ENCODE results near the gene GLP1R.

The GLP1R gene

GRCh38 chr6:39048481-39049399 is at the start of gene GLP1R:
Gene GLP1R (plus strand): TSS chr6:39048781. CDS start chr6:39048841, 60 bp downstream.
- DNase-seq (ENCODE audit: low spot score) = no peak

GRCh38 chr6:39003072-39003471 is 45.5 kb upstream of the GLP1R start:
- no peak for DNase-seq (ENCODE audit: low spot score)

- DNase-seq (ENCODE audit: low spot score) = no peak
Measured at GRCh38 chr6:39003492-39003891, 45.1 kb upstream of the GLP1R start.

- DNase-seq (ENCODE audit: low spot score) = no peak
Measured at GRCh38 chr6:39004801-39005200, 43.8 kb upstream of the GLP1R start.

GRCh38 chr6:39005774-39006173 is 42.8 kb upstream of the GLP1R start:
- no peak for DNase-seq (ENCODE audit: low spot score)

GRCh38 chr6:39007575-39007974 is 41.0 kb upstream of the GLP1R start:
- DNase-seq (ENCODE audit: low spot score) = no peak

GRCh38 chr6:39008737-39009136 is 39.8 kb upstream of the GLP1R start:
- no peak for DNase-seq (ENCODE audit: low spot score)

- no peak for DNase-seq (ENCODE audit: low spot score)
Measured at GRCh38 chr6:39009476-39009875, 39.1 kb upstream of the GLP1R start.

GRCh38 chr6:39016839-39017546 is 31.6 kb upstream of the GLP1R start:
- DNase-seq (ENCODE audit: low spot score) = no peak

GRCh38 chr6:39017547-39017880 is 31.1 kb upstream of the GLP1R start:
- no peak for DNase-seq (ENCODE audit: low spot score)

GRCh38 chr6:39018103-39018502 is 30.5 kb upstream of the GLP1R start:
- DNase-seq (ENCODE audit: low spot score) = no peak

GRCh38 chr6:39020136-39020535 is 28.4 kb upstream of the GLP1R start:
- DNase-seq (ENCODE audit: low spot score) = no peak

- DNase-seq (ENCODE audit: low spot score) = no peak
Measured at GRCh38 chr6:39021041-39021440, 27.5 kb upstream of the GLP1R start.

GRCh38 chr6:39021779-39022178 is 26.8 kb upstream of the GLP1R start:
- no peak for DNase-seq (ENCODE audit: low spot score)

GRCh38 chr6:39026175-39026574 is 22.4 kb upstream of the GLP1R start:
- DNase-seq (ENCODE audit: low spot score) = no peak

- DNase-seq (ENCODE audit: low spot score) = peak; percentile 10
Measured at GRCh38 chr6:39029156-39030011, 19.2 kb upstream of the GLP1R start.

GRCh38 chr6:39035681-39036080 is 12.9 kb upstream of the GLP1R start:
- no peak for DNase-seq (ENCODE audit: low spot score)

- no peak for DNase-seq (ENCODE audit: low spot score)
Measured at GRCh38 chr6:39037082-39037508, 11.5 kb upstream of the GLP1R start.

GRCh38 chr6:39037707-39038106 is 10.9 kb upstream of the GLP1R start:
- no peak for DNase-seq (ENCODE audit: low spot score)

GRCh38 chr6:39040080-39040673 is 8.4 kb upstream of the GLP1R start:
- DNase-seq (ENCODE audit: low spot score) = no peak

GRCh38 chr6:39041072-39041471 is 7.5 kb upstream of the GLP1R start:
- no peak for DNase-seq (ENCODE audit: low spot score)

- DNase-seq (ENCODE audit: low spot score) = no peak
Measured at GRCh38 chr6:39043776-39044175, 4.8 kb upstream of the GLP1R start.
